Measurements from ENCODE around the gene SLC12A9. TPM values are rescaled to one million over a fixed set of nuclear protein-coding genes. Genes with fewer than 3 reads are reported as not detected.

Gene SLC12A9
- total RNA-seq, 1 donor from 2014 or later: 39.1 TPM

DNA sequence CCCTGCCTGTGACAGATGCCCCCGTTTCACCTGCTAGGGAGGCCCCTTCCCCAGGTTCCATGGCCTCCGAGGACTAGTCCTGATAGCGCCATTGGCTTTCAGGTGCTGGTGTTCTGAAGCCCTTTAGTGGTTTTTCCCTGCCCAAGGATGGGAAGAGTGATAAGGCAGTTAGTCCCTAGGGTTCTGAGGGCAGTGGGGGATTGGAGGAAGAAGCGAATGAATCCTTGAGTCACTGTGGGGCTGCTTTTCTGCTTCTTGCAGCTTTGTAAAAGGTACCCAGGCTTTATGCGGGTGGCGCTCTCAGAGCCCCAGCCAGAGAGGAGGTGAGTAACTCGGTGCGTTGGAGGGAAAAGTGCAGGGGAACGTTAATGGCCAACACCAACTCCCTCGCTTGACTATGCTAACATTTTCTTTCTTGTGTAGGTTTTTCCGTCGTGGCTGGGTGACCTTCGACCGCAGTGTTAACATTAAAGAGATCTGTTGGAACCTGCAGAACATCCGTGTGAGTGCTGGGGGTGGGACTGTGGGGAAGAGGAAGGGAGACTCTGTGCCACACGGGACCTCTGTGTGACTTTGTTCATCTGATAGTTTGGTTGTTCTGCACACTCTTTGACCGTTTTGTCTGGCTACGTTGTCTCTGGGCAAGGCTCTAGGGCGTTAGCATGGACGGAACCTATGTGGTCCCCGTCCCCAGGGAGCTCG, 33.1 kb downstream of the SLC12A9 start:
- DNase-seq (ENCODE audit: low spot score in 2 of 2, unreplicated experiment in 2 of 2): no peak
- TF ChIP-seq, protein P1, sequence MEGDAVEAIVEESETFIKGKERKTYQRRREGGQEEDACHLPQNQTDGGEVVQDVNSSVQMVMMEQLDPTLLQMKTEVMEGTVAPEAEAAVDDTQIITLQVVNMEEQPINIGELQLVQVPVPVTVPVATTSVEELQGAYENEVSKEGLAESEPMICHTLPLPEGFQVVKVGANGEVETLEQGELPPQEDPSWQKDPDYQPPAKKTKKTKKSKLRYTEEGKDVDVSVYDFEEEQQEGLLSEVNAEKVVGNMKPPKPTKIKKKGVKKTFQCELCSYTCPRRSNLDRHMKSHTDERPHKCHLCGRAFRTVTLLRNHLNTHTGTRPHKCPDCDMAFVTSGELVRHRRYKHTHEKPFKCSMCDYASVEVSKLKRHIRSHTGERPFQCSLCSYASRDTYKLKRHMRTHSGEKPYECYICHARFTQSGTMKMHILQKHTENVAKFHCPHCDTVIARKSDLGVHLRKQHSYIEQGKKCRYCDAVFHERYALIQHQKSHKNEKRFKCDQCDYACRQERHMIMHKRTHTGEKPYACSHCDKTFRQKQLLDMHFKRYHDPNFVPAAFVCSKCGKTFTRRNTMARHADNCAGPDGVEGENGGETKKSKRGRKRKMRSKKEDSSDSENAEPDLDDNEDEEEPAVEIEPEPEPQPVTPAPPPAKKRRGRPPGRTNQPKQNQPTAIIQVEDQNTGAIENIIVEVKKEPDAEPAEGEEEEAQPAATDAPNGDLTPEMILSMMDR (IDR thresholded peaks at IDR 0.05; ENCODE audit: unreplicated experiment): no peak
- H3K9me3 Mint-ChIP-seq: no peaks in the 10 kb centered on the region
- H3K4me1 Mint-ChIP-seq: peaks cover 22% of the 10 kb centered on the region
- no peaks in the 10 kb centered on the region for H3K27me3 Mint-ChIP-seq (ENCODE audit: low read depth)
- no peak overlapping the region for H3K4me3 Mint-ChIP-seq
- peak overlapping the region; percentile 52 for H3K27ac Mint-ChIP-seq
- H3K36me3 Mint-ChIP-seq: peaks cover 58% of the 10 kb centered on the region

DNA sequence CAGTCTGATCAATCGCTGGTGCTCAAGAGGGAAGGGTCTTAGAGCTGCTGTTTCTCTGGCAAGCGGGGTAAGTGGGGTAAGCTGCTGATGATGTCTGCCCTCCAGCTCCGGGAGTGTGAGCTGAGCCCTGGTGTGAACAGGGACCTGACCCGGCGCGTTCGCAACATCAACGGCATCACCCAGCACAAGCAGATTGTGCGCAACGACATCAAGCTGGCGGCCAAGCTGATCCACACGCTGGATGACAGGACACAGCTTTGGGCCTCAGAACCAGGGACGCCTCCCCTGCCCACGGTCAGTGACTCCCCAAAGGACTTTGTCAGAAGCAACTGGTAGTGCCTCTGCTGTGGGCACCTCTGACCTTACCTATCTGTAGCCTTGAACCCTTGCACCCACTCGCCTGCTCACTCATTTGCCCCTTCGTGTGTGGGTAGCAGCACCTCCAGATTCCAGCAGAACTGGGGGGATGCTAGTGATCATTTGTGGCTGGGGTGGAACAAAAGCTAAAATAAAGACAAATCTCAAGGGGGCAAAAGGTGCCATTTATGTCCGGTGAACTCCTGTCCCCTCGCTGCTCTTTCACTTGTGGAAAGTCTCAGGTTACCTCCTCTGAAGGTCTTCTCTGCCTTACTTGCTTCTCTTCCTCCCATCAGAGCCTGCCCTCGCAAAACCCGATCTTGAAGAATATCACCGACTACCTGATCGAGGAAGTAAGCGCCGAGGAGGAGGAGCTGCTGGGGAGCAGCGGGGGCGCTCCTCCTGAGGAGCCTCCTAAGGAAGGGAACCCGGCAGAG, 33.8 kb downstream of the SLC12A9 start:
- no peak for DNase-seq (ENCODE audit: low spot score in 2 of 2, unreplicated experiment in 2 of 2)
- Mint-ChIP-seq H3K4me1 (peaks cover 26% of the 10 kb centered on the region), H3K4me3 (no peak overlapping the region), H3K9me3 (no peaks in the 10 kb centered on the region), H3K36me3 (peaks cover 53% of the 10 kb centered on the region), H3K27ac (peak overlapping the region; percentile 82), H3K27me3 (ENCODE audit: low read depth) (no peaks in the 10 kb centered on the region)
- TF ChIP-seq, protein P1 (IDR thresholded peaks at IDR 0.05; ENCODE audit: unreplicated experiment): no peak

DNA sequence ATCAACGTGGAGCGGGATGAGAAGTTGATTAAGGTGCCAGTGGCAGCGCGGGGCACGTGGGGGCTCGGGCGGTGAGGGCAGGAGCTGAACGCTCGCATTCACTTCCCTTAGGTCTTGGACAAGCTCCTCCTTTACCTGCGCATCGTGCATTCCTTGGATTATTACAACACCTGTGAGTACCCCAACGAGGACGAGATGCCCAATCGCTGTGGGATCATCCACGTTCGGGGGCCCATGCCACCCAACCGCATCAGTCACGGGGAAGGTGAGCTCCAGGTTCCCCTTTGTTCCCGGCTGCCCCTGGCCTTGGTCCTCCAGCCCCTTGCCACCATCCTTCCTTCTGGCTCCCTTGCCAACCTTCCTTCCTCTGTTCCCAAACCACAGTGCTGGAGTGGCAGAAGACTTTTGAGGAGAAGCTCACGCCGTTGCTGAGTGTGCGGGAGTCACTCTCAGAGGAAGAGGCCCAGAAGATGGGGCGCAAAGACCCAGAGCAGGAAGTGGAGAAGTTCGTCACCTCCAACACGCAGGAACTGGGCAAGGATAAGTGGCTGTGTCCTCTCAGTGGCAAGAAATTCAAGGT, 34.5 kb downstream of the SLC12A9 start:
- no peak for DNase-seq (ENCODE audit: low spot score in 2 of 2, unreplicated experiment in 2 of 2)
- H3K9me3 Mint-ChIP-seq: no peaks in the 10 kb centered on the region
- H3K27ac Mint-ChIP-seq: peak overlapping the region; percentile 82
- H3K4me3 Mint-ChIP-seq: peak overlapping the region; percentile 44
- TF ChIP-seq, protein P1 (IDR thresholded peaks at IDR 0.05; ENCODE audit: unreplicated experiment): no peak
- H3K36me3 Mint-ChIP-seq: peaks cover 48% of the 10 kb centered on the region
- no peaks in the 10 kb centered on the region for H3K27me3 Mint-ChIP-seq (ENCODE audit: low read depth)
- H3K4me1 Mint-ChIP-seq: peaks cover 32% of the 10 kb centered on the region

DNA sequence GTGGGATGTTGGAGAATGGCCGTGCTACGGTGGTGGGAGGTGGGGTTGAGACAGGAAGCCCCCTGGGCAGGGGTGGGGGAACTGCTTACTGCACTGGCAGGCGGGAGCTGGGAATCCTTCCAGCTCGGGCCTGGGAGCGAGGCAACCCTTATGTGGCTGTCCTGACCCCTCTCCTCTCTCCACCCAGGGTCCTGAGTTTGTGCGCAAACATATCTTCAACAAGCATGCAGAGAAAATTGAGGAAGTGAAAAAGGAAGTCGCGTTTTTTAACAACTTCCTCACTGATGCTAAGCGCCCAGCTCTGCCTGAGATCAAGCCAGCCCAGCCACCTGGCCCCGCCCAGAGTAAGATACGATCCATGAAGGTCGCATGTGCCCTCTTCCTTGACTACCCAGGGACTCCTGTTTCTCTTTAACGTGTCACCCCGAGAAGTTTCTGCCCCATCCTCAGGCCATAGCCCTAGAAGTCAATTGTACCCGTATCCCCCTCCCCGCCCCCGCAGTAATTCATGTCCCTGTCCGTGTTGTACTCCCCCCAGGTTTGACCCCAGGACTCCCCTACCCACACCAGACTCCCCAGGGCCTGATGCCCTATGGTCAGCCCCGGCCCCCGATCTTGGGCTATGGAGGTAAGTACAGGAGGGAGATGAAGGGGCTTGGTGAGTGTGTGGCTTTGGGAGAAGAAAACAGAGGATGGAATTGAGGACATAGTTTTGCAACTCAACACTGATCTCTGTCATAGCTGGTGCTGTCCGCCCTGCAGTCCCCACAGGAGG, 35.2 kb downstream of the SLC12A9 start:
- Mint-ChIP-seq H3K36me3 (peaks cover 44% of the 10 kb centered on the region), H3K9me3 (no peaks in the 10 kb centered on the region), H3K4me1 (peaks cover 36% of the 10 kb centered on the region), H3K27ac (peak overlapping the region; percentile 53), H3K4me3 (peak overlapping the region; percentile 77), H3K27me3 (ENCODE audit: low read depth) (no peaks in the 10 kb centered on the region)
- no peak for DNase-seq (ENCODE audit: low spot score in 2 of 2, unreplicated experiment in 2 of 2)
- TF ChIP-seq, protein P1 (IDR thresholded peaks at IDR 0.05; ENCODE audit: unreplicated experiment): no peak

DNA sequence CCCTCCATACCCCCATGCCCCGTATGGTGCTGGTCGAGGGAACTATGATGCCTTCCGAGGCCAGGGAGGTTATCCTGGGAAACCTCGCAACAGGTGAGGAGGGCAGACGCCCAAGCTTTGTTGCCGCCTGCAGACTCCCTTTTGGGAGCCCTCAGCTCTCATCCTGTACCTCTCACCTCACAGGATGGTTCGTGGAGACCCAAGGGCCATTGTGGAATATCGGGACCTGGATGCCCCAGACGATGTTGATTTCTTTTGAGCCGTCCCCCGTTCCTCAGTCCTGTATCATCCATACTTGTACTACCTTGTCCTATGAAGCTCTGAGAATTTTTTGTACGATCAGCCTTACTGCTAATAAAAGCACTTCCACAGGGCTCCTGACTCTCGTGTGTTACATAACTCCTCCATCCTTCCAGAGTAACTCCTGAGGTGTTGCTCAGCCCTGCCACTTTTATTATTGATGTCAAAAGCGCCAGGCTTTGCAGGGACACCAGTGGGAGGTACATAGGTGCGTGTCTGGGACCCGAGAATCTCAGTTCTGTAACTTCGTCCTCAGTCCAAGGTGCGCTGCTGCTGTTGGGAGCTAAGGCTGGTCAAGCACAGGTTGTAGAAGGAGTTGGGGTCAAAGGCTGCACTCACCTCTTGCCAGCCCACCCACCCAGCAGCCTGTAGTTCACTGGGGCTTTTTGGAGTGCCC, 35.9 kb downstream of the SLC12A9 start:
- Mint-ChIP-seq H3K27ac (peak overlapping the region; percentile 53), H3K36me3 (peaks cover 39% of the 10 kb centered on the region), H3K4me1 (peaks cover 36% of the 10 kb centered on the region), H3K9me3 (no peaks in the 10 kb centered on the region), H3K4me3 (peak overlapping the region; percentile 77), H3K27me3 (ENCODE audit: low read depth) (no peaks in the 10 kb centered on the region)
- TF ChIP-seq, protein P1 (IDR thresholded peaks at IDR 0.05; ENCODE audit: unreplicated experiment): no peak
- DNase-seq (ENCODE audit: low spot score in 2 of 2, unreplicated experiment in 2 of 2): no peak

Data from mesothelial cell of epicardium (in vitro differentiated cells).